Brain microvascular endothelial cell (primary cell): Measurements from ENCODE around the gene SMG6.

Experiments used
- DNase-seq: peaks from one replicate; pipeline ENCODE4 v3.0.0-alpha.2; 2020
- H3K27ac ChIP-seq: fragments of 250-450 bp; sonication (Bioruptor Pico); 2 replicates; pipeline ENCODE4 v1.5.1; 2020; ENCODE audit warnings: mild to moderate bottlenecking, moderate library complexity
- H3K27me3 ChIP-seq: fragments of 250-450 bp; sonication (Bioruptor Pico); replicated peaks from 2 replicates; pipeline ENCODE4 v1.5.1; 2020; ENCODE audit warnings: mild to moderate bottlenecking
- H3K36me3 ChIP-seq: fragments of 250-450 bp; sonication (Bioruptor Pico); replicated peaks from 2 replicates; pipeline ENCODE4 v1.5.1; 2020; ENCODE audit warnings: mild to moderate bottlenecking
- H3K4me3 ChIP-seq: 2 replicates; pipeline ENCODE4 v1.5.1; 2011; ENCODE audit warnings: low read depth, mild to moderate bottlenecking, control low read depth, low read length, moderate library complexity
- CTCF ChIP-seq: IDR thresholded peaks from 2 replicates; pipeline ENCODE4 v1.5.1; 2011; ENCODE audit warnings: low read depth, mild to moderate bottlenecking, moderate library complexity, low read length, control low read depth, inconsistent platforms; ENCODE audit errors: missing control alignments
- in situ Hi-C: cut with HindIII; loops from 2 replicates; pipeline ENCODE4 v1.10.0; 2017; ENCODE audit warnings: low sequenced_read_pairs, low pct_ligation_motif_present

The SMG6 gene

GRCh38 chr17:2157675-2158395 is 145.8 kb downstream of the SMG6 start:
- Histone ChIP-seq H3K4me3 (no peak overlapping the region), H3K27me3 (no peaks in the 10 kb centered on the region), H3K27ac (peak overlapping the region; percentile 82), H3K36me3 (no peaks in the 10 kb centered on the region)
- no peak for TF ChIP-seq CTCF
- peak; percentile 73 for DNase-seq
- in situ Hi-C loops: no loop called here

- no peak overlapping the region for H3K4me3 ChIP-seq
- no peaks in the 10 kb centered on the region for H3K36me3 ChIP-seq
- DNase-seq: peak; percentile 71
- no peak for TF ChIP-seq CTCF
- in situ Hi-C loops: no loop called here
- H3K27me3 ChIP-seq: no peaks in the 10 kb centered on the region
- peak overlapping the region; percentile 82 for H3K27ac ChIP-seq
These were observed 146.5 kb downstream of the SMG6 start for GRCh38 chr17:2157081-2157480.

GRCh38 chr17:2156666-2157065 is 146.9 kb downstream of the SMG6 start:
- in situ Hi-C loops: no loop called here
- no peaks in the 10 kb centered on the region for H3K36me3 ChIP-seq
- peak overlapping the region; percentile 82 for H3K27ac ChIP-seq
- no peak for DNase-seq
- TF ChIP-seq CTCF: no peak
- H3K4me3 ChIP-seq: no peak overlapping the region
- H3K27me3 ChIP-seq: no peaks in the 10 kb centered on the region

- DNase-seq: no peak
- in situ Hi-C loops: no loop called here
- no peaks in the 10 kb centered on the region for H3K27me3 ChIP-seq
- H3K4me3 ChIP-seq: no peak overlapping the region
- H3K36me3 ChIP-seq: no peaks in the 10 kb centered on the region
- no peak for TF ChIP-seq CTCF
- H3K27ac ChIP-seq: no peak overlapping the region
These were observed 148.0 kb downstream of the SMG6 start for GRCh38 chr17:2155573-2155972.

GRCh38 chr17:2151358-2152033 is 152.1 kb downstream of the SMG6 start:
- H3K27me3 ChIP-seq: no peaks in the 10 kb centered on the region
- no peak for TF ChIP-seq CTCF
- no peak for DNase-seq
- H3K36me3 ChIP-seq: peaks cover 19% of the 10 kb centered on the region
- no peak overlapping the region for H3K4me3 ChIP-seq
- H3K27ac ChIP-seq: no peak overlapping the region
- in situ Hi-C loops: no loop called here

- in situ Hi-C loops: no loop called here
- no peak overlapping the region for H3K4me3 ChIP-seq
- H3K36me3 ChIP-seq: peaks cover 19% of the 10 kb centered on the region
- H3K27me3 ChIP-seq: no peaks in the 10 kb centered on the region
- TF ChIP-seq CTCF: no peak
- no peak for DNase-seq
- H3K27ac ChIP-seq: no peak overlapping the region
These were observed 152.8 kb downstream of the SMG6 start for GRCh38 chr17:2150806-2151205.
